Ovary (tissue), 9 donors: ENCODE measurements around the gene RGS12. TPM values are rescaled to one million over a fixed set of nuclear protein-coding genes. Genes with fewer than 3 reads are reported as not detected.
A peak's percentile ranks its signal among the peaks of the same experiment; 100 is the strongest.
"Not testable (repeated sequence)": the region's sequence is repeated elsewhere in the genome, so short reads cannot be mapped to it uniquely, and the experiment has no call there.

Experiments used
- DNase-seq, 5 donors: peaks; one replicate each; pipeline ENCODE4 v3.0.0-alpha.2; 2019 to 2020
- H3K27ac ChIP-seq, 2 donors: fragments of 200-600 bp; one replicate each; pipeline versions ENCODE4 v1.5.1 to v1.8.0; 2019 to 2022
- H3K27me3 ChIP-seq: fragments of 200-600 bp; one replicate; pipeline ENCODE4 v1.8.0; 2022
- H3K36me3 ChIP-seq: fragments of 200-600 bp; sonication (generic); one replicate; pipeline ENCODE4 v1.5.1; 2019
- H3K4me1 ChIP-seq: one replicate; pipeline ENCODE4 v1.8.1; 2013; ENCODE audit warnings: mild to moderate bottlenecking, moderate library complexity; ENCODE audit not compliant: insufficient read depth
- H3K4me3 ChIP-seq: fragments of 200-600 bp; sonication (generic); one replicate; pipeline ENCODE4 v1.5.1; 2017
- H3K9me3 ChIP-seq, 2 donors: fragments of 200-600 bp in 1 of 2; sonication (generic) in 1 of 2; one replicate each; pipeline versions ENCODE4 v1.5.1 to v1.8.1; 2013 to 2019; ENCODE audit warnings: mild to moderate bottlenecking in 1 of 2, moderate library complexity in 1 of 2
- CTCF ChIP-seq, 3 donors: fragments of 450-650 bp in 2 of 3; fragments of 200-600 bp in 1 of 3; IDR thresholded peaks; one replicate each; pipeline versions ENCODE4 v1.5.1 to v1.8.0; 2016 to 2022; ENCODE audit warnings: antibody characterized with exemption in 3 of 3, mild to moderate bottlenecking in 1 of 3
- EP300 ChIP-seq: sonication (generic); formaldehyde crosslinking; IDR thresholded peaks from one replicate; pipeline ENCODE4 v1.6.1; 2017; ENCODE audit warnings: antibody characterized with exemption
- POLR2A ChIP-seq: fragments of 450-650 bp; IDR thresholded peaks from one replicate; pipeline ENCODE4 v1.6.1; 2017; ENCODE audit warnings: antibody characterized with exemption, mild to moderate bottlenecking, moderate library complexity
- WGBS, 3 donors: extraction: QIAGEN DNeasy Blood & Tissue Kit in 1 of 3; methylation state at CpG; one replicate each; pipeline versions ENCODE4 v1.1.5 to v1.1.7; 2013 to 2017; 5-methylcytosine and 5-hydroxymethylcytosine counted together
- intact Hi-C, 4 donors: fragments of 100-400 bp; cut with DNase I; formaldehyde crosslinking; loops; one replicate each; pipeline versions ENCODE4 v1.11.0 to v1.15.1; 2022 to 2023
- polyA plus RNA-seq, 2 donors: library from polyadenylated mRNA; stranded (reverse); fragments of 200-250 nt in 1 of 2; fragments of 350-450 nt in 1 of 2; fragmentation: Illumina TruSeq in 1 of 2; extraction: RNeasy Lipid Tissue Mini Kit (QIAGEN cat#74804) in 1 of 2; gene quantifications; one replicate each; pipeline ENCODE4 v1.2.3, GENCODE V29; 2013 to 2014
- total RNA-seq, 7 donors: library from RNA; depleted of rRNA in 2 of 7; stranded (reverse); fragments of >200 nt in 2 of 7; fragmentation: NEBNext Ultra II Directional in 3 of 7; extraction: Animal tissue kit (Norgen Biotek cat#: 25700) in 3 of 7; gene quantifications; one replicate each; pipeline versions ENCODE4 v1.1.0 to v1.2.4, GENCODE V29; 2016 to 2023
- donor health status: DM: no; HTN: no; CAD: no; lungs with moderate emphysema.
- donor health status: DM: no; HTN: no; CAD: no.
- donor health status: Bipolar disorder and iron deficiency.
- donor health status: DM: yes; HTN: yes; CAD: no.
- donor health status: DM: no; HTN: no; CAD: no.
- donor health status: DM: yes; HTN: yes; CAD: no.

RGS12 gene
- total and polyA plus RNA-seq, 9 donors = 11.4 to 50.7 (median 30.9) TPM

DNA sequence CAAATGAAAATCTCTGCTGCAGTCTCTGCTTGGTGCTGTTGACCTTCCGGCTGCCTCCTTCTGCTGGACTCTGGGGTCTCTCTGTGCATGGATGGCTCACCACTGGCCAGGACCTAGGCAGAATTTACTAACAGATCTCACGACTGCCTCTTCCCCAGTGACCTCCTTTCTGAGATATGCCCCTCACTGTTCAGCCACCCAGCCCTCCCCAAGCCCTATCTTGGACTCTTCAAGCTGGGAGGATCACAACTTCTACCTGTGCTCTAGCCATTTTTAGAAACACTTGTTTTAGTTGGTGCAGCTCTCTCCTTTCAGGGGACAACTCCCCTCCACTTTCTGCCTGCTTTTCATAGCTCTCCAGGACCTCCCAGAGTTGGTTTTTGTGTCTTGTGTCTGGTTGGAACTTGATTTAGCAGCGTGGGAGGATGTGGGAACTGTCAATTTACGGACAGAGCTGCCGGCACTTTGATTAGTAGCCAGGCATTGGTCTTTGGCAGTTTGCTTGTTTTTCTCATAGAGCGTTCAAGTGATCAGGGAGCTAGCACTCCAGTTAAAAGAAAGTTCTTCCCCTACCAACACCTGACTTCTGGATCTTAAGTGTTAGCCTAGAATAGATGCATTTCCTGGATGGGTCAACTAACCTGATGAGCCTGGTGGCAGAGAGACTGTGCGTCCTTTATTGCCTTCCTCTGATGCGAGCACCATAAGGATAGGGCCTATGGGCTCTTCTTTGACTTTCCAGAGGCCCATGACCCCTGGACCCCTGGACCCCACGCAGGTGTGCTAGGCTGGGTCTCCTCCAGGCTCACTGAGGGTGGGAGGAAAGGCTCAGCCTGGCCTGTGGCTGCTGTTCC, 6.5 kb downstream of the RGS12 start:
- 49 to 57% (median 50%) methylated on average over 9 of the region's 9 CpGs for WGBS, 3 donors

GRCh38 chr4:3299976-3300671, 7.3 kb downstream of the RGS12 start:
- Histone ChIP-seq H3K36me3 (no peaks in the 10 kb centered on the region), H3K27ac (no peak overlapping the region), H3K4me3 (no peak overlapping the region), H3K9me3 (no peaks in the 10 kb centered on the region), H3K27me3 (no peaks in the 10 kb centered on the region), H3K4me1 (peaks cover 12% of the 10 kb centered on the region)
- intact Hi-C loops = no loop called here
- peak in 1 of 5 donors; percentile 12 for DNase-seq
- WGBS, 3 donors = 82 to 90% (median 86%) methylated on average over 17 to 19 of the region's 19 CpGs
- TF ChIP-seq CTCF (IDR thresholded peaks at IDR 0.05) (no peak), POLR2A (no peak), EP300 (no peak)

More for the DNA sequence above, 6.5 kb downstream of the RGS12 start:
- H3K4me1 ChIP-seq = peaks cover 8% of the 10 kb centered on the region
- TF ChIP-seq CTCF (IDR thresholded peaks at IDR 0.05) = no peak
- TF ChIP-seq EP300 = no peak
- no peak for TF ChIP-seq POLR2A
- H3K36me3 ChIP-seq = no peaks in the 10 kb centered on the region
- H3K27me3 ChIP-seq = no peaks in the 10 kb centered on the region
- no peak overlapping the region for H3K27ac ChIP-seq
- no peak overlapping the region for H3K4me3 ChIP-seq
- peak in 1 of 5 donors; percentile 5 for DNase-seq
- intact Hi-C loops = no loop called here
- H3K9me3 ChIP-seq = no peaks in the 10 kb centered on the region

GRCh38 chr4:3300882-3301281, 8.1 kb downstream of the RGS12 start:
- H3K27me3 ChIP-seq, H3K9me3 ChIP-seq, intact Hi-C loops, H3K36me3 ChIP-seq, H3K4me3 ChIP-seq, H3K27ac ChIP-seq, DNase-seq: not testable (repeated sequence)
- H3K4me1 ChIP-seq = peaks cover 18% of the 10 kb centered on the region
- WGBS, 3 donors = 87 to 94% (median 88%) methylated on average over 15 of the region's 15 CpGs

- no peaks in the 10 kb centered on the region for H3K27me3 ChIP-seq
- no peaks in the 10 kb centered on the region for H3K36me3 ChIP-seq
- WGBS, 3 donors = 83 to 87% (median 87%) methylated on average over 15 of the region's 15 CpGs
- TF ChIP-seq EP300 (no peak), POLR2A (no peak), CTCF (IDR thresholded peaks at IDR 0.05) (no peak)
- intact Hi-C loops = no loop called here
- H3K27ac ChIP-seq = no peak overlapping the region
- H3K4me3 ChIP-seq = no peak overlapping the region
- peaks cover 23% of the 10 kb centered on the region for H3K4me1 ChIP-seq
- peak in 1 of 5 donors; percentile 30 for DNase-seq
- no peaks in the 10 kb centered on the region for H3K9me3 ChIP-seq
These were observed 8.8 kb downstream of the RGS12 start for GRCh38 chr4:3301450-3302172.
